ENCODE results near the gene ZNF471. TPM values are rescaled to one million over a fixed set of nuclear protein-coding genes. Genes with fewer than 3 reads are reported as not detected.

ZNF471 gene
- polyA plus RNA-seq (2012; ENCODE audit: missing spikeins): not detected

- no peak for DNase-seq (ENCODE audit: insufficient read length)
- no peak for TF ChIP-seq POLR2AphosphoS5 (IDR thresholded peaks at IDR 0.05; ENCODE audit: low read depth, low read length)
- TF ChIP-seq TAF1 (IDR thresholded peaks at IDR 0.05; ENCODE audit: borderline replicate concordance, low read depth, low read length): no peak
- TF ChIP-seq POLR2A (IDR thresholded peaks at IDR 0.05; ENCODE audit: low read depth, low read length): no peak
- FAIRE-seq: no peak
These were observed at the start of gene ZNF471 for GRCh38 chr19:56507446-56508289. Gene ZNF471, plus strand, starts transcription at chr19:56507855. Its CDS starts 3,717 bp downstream, at chr19:56511572.

- no peak for FAIRE-seq
- no peak for DNase-seq (ENCODE audit: insufficient read length)
- no peak for TF ChIP-seq POLR2AphosphoS5 (IDR thresholded peaks at IDR 0.05; ENCODE audit: low read depth, low read length)
These were observed 33.3 kb upstream of the ZNF471 start for GRCh38 chr19:56474308-56474707.

- FAIRE-seq (no peak), DNase-seq (ENCODE audit: insufficient read length) (no peak)
- TF ChIP-seq POLR2A (IDR thresholded peaks at IDR 0.05; ENCODE audit: low read depth, low read length): no peak
- TF ChIP-seq POLR2AphosphoS5 (IDR thresholded peaks at IDR 0.05; ENCODE audit: low read depth, low read length): no peak
- no peak for TF ChIP-seq TAF1 (IDR thresholded peaks at IDR 0.05; ENCODE audit: borderline replicate concordance, low read depth, low read length)
These were observed 31.6 kb upstream of the ZNF471 start for GRCh38 chr19:56476093-56476492.

- DNase-seq (ENCODE audit: insufficient read length): no peak
- TF ChIP-seq TAF1 (IDR thresholded peaks at IDR 0.05; ENCODE audit: borderline replicate concordance, low read depth, low read length) (no peak), POLR2AphosphoS5 (IDR thresholded peaks at IDR 0.05; ENCODE audit: low read depth, low read length) (no peak), POLR2A (IDR thresholded peaks at IDR 0.05; ENCODE audit: low read depth, low read length) (no peak)
These were observed 30.8 kb upstream of the ZNF471 start, which contains the start of gene ZNF667 for GRCh38 chr19:56476651-56477428. Gene ZNF667, minus strand, starts transcription at chr19:56477345. Its CDS starts 14,975 bp downstream, at chr19:56462370.

GRCh38 chr19:56477429-56478338, 30.0 kb upstream of the ZNF471 start:
- no peak for TF ChIP-seq POLR2AphosphoS5 (IDR thresholded peaks at IDR 0.05; ENCODE audit: low read depth, low read length)
- TF ChIP-seq TAF1 (IDR thresholded peaks at IDR 0.05; ENCODE audit: borderline replicate concordance, low read depth, low read length): no peak
- no peak for TF ChIP-seq POLR2A (IDR thresholded peaks at IDR 0.05; ENCODE audit: low read depth, low read length)
- FAIRE-seq: no peak
- no peak for DNase-seq (ENCODE audit: insufficient read length)

More at GRCh38 chr19:56476651-56477428, 30.8 kb upstream of the ZNF471 start, which contains the start of gene ZNF667:
- FAIRE-seq: no peak

- DNase-seq (ENCODE audit: insufficient read length): no peak
- TF ChIP-seq POLR2AphosphoS5 (IDR thresholded peaks at IDR 0.05; ENCODE audit: low read depth, low read length): no peak
- TF ChIP-seq TAF1 (IDR thresholded peaks at IDR 0.05; ENCODE audit: borderline replicate concordance, low read depth, low read length): no peak
- TF ChIP-seq POLR2A (IDR thresholded peaks at IDR 0.05; ENCODE audit: low read depth, low read length): no peak
- no peak for FAIRE-seq
These were observed 16.3 kb upstream of the ZNF471 start for GRCh38 chr19:56491399-56491798.

GRCh38 chr19:56504581-56504980, 3.1 kb upstream of the ZNF471 start:
- FAIRE-seq (no peak), DNase-seq (ENCODE audit: insufficient read length) (no peak)
- no peak for TF ChIP-seq POLR2AphosphoS5 (IDR thresholded peaks at IDR 0.05; ENCODE audit: low read depth, low read length)
- no peak for TF ChIP-seq TAF1 (IDR thresholded peaks at IDR 0.05; ENCODE audit: borderline replicate concordance, low read depth, low read length)
- no peak for TF ChIP-seq POLR2A (IDR thresholded peaks at IDR 0.05; ENCODE audit: low read depth, low read length)

- no peak for TF ChIP-seq POLR2AphosphoS5 (IDR thresholded peaks at IDR 0.05; ENCODE audit: low read depth, low read length)
- TF ChIP-seq POLR2A (IDR thresholded peaks at IDR 0.05; ENCODE audit: low read depth, low read length): no peak
- TF ChIP-seq TAF1 (IDR thresholded peaks at IDR 0.05; ENCODE audit: borderline replicate concordance, low read depth, low read length): no peak
- DNase-seq (ENCODE audit: insufficient read length): no peak
- no peak for FAIRE-seq
These were observed 679 bp downstream of the ZNF471 start for GRCh38 chr19:56508290-56508778.

- TF ChIP-seq POLR2AphosphoS5 (IDR thresholded peaks at IDR 0.05; ENCODE audit: low read depth, low read length) (no peak), POLR2A (IDR thresholded peaks at IDR 0.05; ENCODE audit: low read depth, low read length) (no peak), TAF1 (IDR thresholded peaks at IDR 0.05; ENCODE audit: borderline replicate concordance, low read depth, low read length) (no peak)
- FAIRE-seq: no peak
- DNase-seq (ENCODE audit: insufficient read length): no peak
These were observed 17.7 kb downstream of the ZNF471 start for GRCh38 chr19:56525214-56525860.

- FAIRE-seq: no peak
- TF ChIP-seq TAF1 (IDR thresholded peaks at IDR 0.05; ENCODE audit: borderline replicate concordance, low read depth, low read length) (no peak), POLR2A (IDR thresholded peaks at IDR 0.05; ENCODE audit: low read depth, low read length) (no peak), POLR2AphosphoS5 (IDR thresholded peaks at IDR 0.05; ENCODE audit: low read depth, low read length) (no peak)
- no peak for DNase-seq (ENCODE audit: insufficient read length)
These were observed 29.8 kb downstream of the ZNF471 start for GRCh38 chr19:56537442-56537841.

All from GM12892 (cell line).